Urinary bladder (tissue), 4 donors: Measurements from ENCODE around the gene PLPP1. TPM values are rescaled to one million over a fixed set of nuclear protein-coding genes. Genes with fewer than 3 reads are reported as not detected.

ENCODE experiments used
- DNase-seq: peaks from one replicate; pipeline ENCODE4 v3.0.0-alpha.2; 2015; ENCODE audit errors: extremely low spot score
- H3K27ac ChIP-seq: one replicate; pipeline ENCODE4 v1.5.1; 2013; ENCODE audit warnings: low read depth, mild to moderate bottlenecking, moderate library complexity
- H3K36me3 ChIP-seq: one replicate; pipeline ENCODE4 v1.6.1; 2013; ENCODE audit warnings: mild to moderate bottlenecking, moderate library complexity; ENCODE audit not compliant: insufficient read depth
- H3K4me1 ChIP-seq: one replicate; pipeline ENCODE4 v1.6.1; 2013; ENCODE audit warnings: mild to moderate bottlenecking, moderate library complexity; ENCODE audit not compliant: insufficient read depth
- H3K4me3 ChIP-seq: one replicate; pipeline ENCODE4 v1.5.1; 2013; ENCODE audit warnings: low read depth, low read length
- WGBS: extraction: QIAGEN DNeasy Blood & Tissue Kit; methylation state at CpG from one replicate; pipeline ENCODE4 v1.1.7; 2013; 5-methylcytosine and 5-hydroxymethylcytosine counted together
- polyA plus RNA-seq: library from polyadenylated mRNA; stranded (reverse); fragments of 200-250 nt; gene quantifications from one replicate; pipeline ENCODE4 v1.2.3, GENCODE V29; 2013
- total RNA-seq: library from RNA; depleted of rRNA; stranded (reverse); fragments of >200 nt; gene quantifications from one replicate; pipeline ENCODE4 v1.2.3, GENCODE V29; 2014
- donor health status: healthy with polysubstance abuse.
- donor health status: healthy.

PLPP1 gene
- total and polyA plus RNA-seq, 2 donors, result 146 to 275 TPM

DNA sequence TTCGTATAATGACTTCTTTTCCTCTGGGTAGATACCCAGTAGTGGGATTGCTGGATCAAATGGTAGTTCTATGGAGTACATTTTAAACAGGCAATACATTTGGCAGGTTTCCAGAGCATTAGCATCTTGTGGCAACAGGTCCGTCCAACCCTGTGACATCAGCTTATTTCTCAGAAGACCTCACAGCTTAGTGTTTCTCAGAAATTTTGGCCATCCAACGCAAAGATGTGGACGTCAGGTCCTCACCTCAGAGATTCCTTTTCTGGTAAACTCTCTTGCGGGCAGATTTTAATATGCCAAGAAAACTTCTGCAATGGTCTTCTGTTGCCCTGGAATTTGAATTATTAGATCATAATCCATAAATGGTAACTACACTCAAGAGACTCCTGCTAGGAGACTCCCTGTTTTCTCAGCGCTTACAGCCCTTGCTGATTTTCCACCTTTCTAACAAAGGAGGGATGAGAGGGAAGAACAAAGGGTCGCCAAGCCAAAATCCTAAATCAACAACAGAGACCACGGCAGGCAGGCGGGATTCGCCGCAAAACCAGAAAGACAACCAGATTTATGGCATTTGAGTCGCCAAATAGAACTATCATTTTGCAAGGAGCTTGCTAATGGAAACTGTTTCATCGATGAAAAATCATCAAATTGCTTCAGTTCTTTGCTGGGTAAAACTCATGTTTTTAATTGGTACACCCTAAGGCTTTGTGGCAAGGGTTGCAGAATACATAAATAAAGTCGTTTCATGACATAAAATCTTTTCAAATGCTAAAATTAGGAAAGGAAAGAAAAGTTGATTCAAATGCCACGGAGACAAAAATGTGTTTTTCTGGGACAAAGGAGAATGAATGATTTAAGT is 34.1 kb upstream of the PLPP1 start:
- H3K4me3 ChIP-seq, result no peak overlapping the region
- DNase-seq, result no peak
- no peak overlapping the region for H3K27ac ChIP-seq
- WGBS, result 56% methylated on average over 15 of the region's 15 CpGs
- H3K4me1 ChIP-seq, result peaks cover 3% of the 10 kb centered on the region
- no peaks in the 10 kb centered on the region for H3K36me3 ChIP-seq

DNA sequence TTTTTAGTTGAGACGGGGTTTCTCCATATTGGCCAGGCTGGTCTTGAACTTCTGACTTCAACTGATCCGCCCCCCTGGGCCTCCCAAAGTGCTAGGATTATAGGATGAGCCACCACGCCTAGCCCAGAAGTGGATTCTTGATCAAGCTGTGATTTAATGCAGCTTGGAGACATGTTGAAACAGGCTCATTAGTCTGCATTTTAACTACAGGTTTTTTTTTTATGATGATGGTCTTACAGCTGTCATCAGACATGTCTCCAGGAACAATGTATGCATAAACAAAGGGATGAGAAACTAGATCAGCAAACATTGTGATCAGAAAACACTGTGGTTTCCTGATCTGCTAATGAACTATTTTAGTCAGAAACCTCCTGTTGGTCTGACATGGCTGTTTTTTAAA is 30.0 kb upstream of the PLPP1 start:
- H3K27ac ChIP-seq, result no peak overlapping the region
- H3K4me1 ChIP-seq, result peaks cover 2% of the 10 kb centered on the region
- no peak for DNase-seq
- H3K36me3 ChIP-seq, result peaks cover 2% of the 10 kb centered on the region
- no peak overlapping the region for H3K4me3 ChIP-seq
- 84% methylated on average over 3 of the region's 3 CpGs for WGBS

DNA sequence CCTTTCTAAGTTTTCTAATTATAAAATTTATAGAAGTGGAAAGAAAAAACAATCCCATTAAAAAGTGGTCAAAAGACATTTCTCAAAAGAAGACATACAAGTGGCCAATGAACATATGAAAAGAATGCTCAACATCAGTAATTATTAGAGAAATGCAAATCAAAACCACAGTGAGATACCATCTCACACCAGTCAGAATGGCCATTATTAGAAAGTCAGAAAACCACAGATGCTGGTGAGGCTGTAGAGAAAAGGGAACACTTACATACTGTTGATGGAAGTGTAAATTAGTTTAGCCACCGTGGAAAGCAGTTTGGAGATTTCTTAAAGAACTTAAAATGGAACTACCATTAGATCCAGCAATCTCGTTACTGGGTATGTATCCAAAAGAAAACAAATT is 23.7 kb upstream of the PLPP1 start:
- Histone ChIP-seq H3K27ac (no peak overlapping the region), H3K4me1 (no peaks in the 10 kb centered on the region), H3K36me3 (peaks cover 2% of the 10 kb centered on the region), H3K4me3 (no peak overlapping the region)
- no peak for DNase-seq
- WGBS, result 94% methylated on average over 2 of the region's 2 CpGs

DNA sequence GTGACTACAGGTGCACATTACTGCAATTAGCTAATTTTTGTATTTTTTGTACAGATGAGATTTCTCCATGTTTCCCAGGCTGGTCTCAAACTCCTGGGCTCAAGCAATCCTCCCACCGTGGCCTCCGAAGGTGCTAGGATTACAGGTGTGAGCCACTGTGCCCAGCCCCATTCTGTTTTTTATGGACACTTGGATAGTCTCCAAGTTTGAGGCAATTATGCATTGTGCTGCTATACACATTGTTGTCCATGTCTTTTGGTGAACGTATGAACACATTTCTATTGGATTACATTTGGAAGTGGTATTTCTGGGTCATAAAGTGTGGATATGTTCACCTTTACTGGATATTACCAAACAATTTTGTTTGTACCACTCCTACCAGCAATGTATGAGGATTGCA is 22.4 kb upstream of the PLPP1 start:
- DNase-seq, result no peak
- Histone ChIP-seq H3K4me3 (no peak overlapping the region), H3K4me1 (no peaks in the 10 kb centered on the region), H3K36me3 (peaks cover 2% of the 10 kb centered on the region), H3K27ac (no peak overlapping the region)
- WGBS, result 90% methylated on average over 3 of the region's 3 CpGs

DNA sequence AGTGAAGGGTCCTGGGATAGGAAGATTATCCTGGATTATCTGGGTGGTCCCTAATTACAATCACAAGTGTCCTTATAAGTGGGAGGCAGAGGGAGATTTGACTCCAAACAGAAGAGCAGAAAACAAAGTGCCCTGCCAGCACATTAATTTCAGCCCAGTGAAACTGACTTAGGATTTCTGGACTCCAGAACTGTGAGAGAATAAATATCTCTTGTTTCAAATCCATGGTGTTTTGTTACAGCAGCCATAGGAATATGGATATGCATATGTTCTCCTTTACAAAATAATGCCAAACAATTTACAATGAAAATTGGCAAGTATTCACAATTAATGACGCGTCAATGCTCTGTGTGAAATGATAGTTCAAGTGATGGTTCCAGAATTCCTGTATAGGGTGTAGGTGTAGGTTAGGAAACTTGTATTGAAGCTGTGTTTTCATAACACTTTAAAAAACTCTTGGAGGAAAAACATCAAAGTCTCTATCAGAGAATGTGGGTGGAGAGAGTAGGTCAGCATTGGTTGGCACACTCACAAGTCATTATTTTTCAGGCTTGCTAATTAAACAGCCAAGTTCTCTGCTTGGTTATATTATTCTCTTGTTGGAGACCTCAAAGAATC is 19.9 kb upstream of the PLPP1 start:
- Histone ChIP-seq H3K4me1 (no peaks in the 10 kb centered on the region), H3K27ac (no peak overlapping the region), H3K4me3 (no peak overlapping the region), H3K36me3 (no peaks in the 10 kb centered on the region)
- WGBS, result 75% methylated on average over 2 of the region's 2 CpGs
- DNase-seq, result no peak

DNA sequence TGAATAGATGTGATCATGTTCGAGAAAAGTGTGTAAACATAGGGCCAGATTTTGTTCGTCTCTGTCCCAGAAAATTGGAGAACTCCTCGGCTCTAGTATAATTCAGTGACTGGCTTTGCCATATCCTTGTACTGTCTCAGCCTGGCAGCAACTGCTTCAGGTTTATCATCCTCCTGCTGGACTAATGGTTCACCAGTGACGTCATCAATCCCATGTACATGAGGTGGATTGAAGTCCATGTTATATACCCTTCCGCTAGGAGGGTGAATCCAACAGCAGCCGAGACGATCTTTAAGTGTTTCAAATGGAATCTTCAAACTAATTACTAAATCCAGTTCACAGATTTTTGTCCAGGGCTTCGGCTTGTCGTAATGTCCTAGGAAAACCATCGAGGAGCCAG is 17.1 kb upstream of the PLPP1 start:
- no peaks in the 10 kb centered on the region for H3K36me3 ChIP-seq
- H3K27ac ChIP-seq, result no peak overlapping the region
- H3K4me3 ChIP-seq, result no peak overlapping the region
- H3K4me1 ChIP-seq, result no peaks in the 10 kb centered on the region
- WGBS, result 92% methylated on average over 10 of the region's 10 CpGs
- DNase-seq, result no peak

DNA sequence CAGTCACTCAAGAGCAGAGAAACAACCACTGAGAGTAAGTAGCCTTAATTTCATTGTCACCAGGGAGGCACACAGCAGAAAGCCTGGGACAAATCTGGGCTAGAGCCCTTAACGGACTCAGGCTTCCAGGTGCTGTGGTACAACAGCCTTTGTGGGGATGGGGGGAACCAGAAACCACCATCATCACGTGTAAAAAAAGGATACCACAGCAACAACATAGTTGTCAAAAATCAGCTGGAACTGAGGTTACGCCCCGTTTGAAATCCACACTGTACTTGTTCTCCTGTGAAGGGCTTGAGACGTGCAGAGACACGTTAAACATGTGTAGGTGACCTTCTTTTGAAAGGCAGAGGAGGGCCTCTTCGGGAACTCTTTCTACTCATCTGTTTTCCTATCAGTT is 16.6 kb upstream of the PLPP1 start:
- Histone ChIP-seq H3K4me3 (no peak overlapping the region), H3K36me3 (no peaks in the 10 kb centered on the region), H3K27ac (no peak overlapping the region), H3K4me1 (no peaks in the 10 kb centered on the region)
- WGBS, result 86% methylated on average over 7 of the region's 7 CpGs
- DNase-seq, result no peak

DNA sequence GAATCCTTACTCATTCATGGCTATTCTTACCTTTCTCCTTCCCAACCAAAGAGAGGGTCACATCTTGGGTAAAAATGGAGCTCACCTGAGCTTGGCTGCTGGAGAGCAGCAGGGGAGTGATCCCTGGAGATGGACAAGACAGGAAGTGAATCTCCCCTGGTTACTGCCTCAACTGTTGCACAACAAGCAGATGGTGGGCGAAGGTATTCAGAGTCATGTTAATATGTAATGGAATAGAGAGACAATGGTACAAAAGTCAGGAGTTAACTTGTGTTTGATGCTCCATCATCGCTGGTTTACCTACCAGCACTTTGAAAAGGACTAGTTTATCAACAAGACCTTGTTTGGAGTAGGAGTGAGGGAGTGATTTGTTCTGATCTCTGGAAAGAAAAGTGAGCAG is 13.0 kb upstream of the PLPP1 start:
- Histone ChIP-seq H3K4me3 (no peak overlapping the region), H3K4me1 (no peaks in the 10 kb centered on the region), H3K27ac (no peak overlapping the region), H3K36me3 (no peaks in the 10 kb centered on the region)
- WGBS, result 97% methylated on average over 2 of the region's 2 CpGs
- no peak for DNase-seq

DNA sequence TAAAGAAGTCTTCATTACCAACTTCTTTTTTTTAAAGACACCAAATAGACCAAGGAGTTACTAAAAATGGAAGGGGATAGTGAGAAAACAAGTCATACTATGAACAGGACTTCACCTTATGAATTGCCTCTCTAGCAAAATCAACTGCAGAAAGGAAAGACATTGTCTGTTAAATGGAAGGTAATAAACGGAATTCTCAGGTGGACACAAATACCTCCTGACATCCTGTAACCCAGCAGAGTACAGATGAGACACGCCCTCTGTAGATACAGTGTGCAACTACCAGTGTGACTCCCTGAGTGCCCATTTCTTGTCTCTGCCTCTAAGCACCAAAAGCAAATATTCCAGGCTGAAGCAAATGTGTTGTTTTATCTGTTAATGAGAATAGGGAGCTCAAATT is 12.2 kb upstream of the PLPP1 start:
- Histone ChIP-seq H3K4me1 (no peaks in the 10 kb centered on the region), H3K36me3 (no peaks in the 10 kb centered on the region), H3K4me3 (no peak overlapping the region), H3K27ac (no peak overlapping the region)
- no peak for DNase-seq
- WGBS, result 87% methylated on average over 2 of the region's 2 CpGs

DNA sequence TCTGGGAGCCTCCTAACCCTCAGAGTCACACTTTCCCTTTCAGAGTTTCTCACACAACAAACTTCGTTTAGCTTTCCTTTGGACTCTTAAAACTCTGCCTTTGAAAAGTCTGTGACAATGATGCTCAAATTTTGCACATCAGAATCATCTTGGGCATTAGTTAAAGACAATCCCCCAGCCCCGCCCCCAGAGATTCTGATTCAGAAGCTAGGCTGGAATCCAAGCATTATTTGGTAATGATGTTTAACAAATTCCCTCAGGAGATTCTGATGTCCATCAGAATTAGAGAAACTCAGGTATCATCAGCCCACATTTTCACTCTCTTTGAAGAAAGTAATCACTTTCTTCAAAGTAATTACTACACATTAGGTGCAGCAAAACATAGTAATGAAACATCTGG is 9.6 kb upstream of the PLPP1 start:
- WGBS, result 83% methylated on average over 2 of the region's 2 CpGs
- H3K4me3 ChIP-seq, result no peak overlapping the region
- no peak for DNase-seq
- H3K4me1 ChIP-seq, result no peaks in the 10 kb centered on the region
- no peaks in the 10 kb centered on the region for H3K36me3 ChIP-seq
- H3K27ac ChIP-seq, result peak overlapping the region; percentile 2

DNA sequence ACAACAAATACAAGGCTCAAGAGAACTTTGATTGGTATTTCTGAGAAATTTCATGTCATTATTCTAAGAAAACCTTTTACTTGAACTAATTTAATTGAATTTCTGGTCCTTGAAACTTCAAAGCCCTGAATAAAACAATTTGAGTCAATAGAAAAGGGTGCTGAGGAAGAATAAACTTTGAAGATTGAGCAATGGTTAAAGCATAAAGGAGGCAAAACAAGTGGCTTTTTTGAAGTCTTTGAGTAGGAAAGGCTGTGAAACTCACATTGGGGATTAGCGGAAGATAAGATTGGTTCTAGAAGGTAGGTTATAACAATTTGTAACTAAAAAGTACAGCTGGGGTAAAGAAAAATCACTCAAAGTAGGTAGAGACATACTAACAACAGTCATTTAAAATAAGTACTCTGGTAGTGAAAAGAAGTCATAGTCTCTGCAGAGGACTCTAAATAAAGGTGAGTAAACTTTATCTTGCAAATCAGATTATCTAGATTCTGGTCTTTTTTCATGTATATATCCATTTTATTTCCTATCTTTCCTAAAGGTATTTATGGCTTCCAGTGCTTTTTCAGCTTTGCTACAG is 6.4 kb upstream of the PLPP1 start:
- Histone ChIP-seq H3K4me1 (no peaks in the 10 kb centered on the region), H3K4me3 (no peak overlapping the region), H3K36me3 (no peaks in the 10 kb centered on the region), H3K27ac (no peak overlapping the region)
- DNase-seq, result no peak
- 96% methylated on average over 1 of the region's 1 CpG for WGBS

DNA sequence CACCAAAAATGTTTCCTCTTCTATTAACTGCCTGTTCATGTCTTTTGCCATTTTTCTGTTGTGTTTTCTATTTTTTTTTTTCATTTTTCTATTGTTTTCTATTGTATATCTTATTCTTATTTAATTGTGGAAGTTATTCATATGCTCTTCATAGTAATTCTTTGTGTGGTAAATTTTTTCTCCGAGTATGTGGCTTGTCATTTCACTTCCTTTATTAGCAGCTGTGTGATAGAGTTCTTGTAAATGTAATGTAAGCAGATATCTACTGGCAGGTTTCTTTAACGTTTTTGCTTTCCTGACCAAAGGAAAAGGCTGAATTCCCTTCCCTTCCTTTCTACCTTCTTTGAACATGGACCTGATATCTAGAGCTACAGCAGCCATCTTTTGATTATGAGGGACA is 5.8 kb upstream of the PLPP1 start:
- Histone ChIP-seq H3K4me1 (no peaks in the 10 kb centered on the region), H3K4me3 (no peak overlapping the region), H3K27ac (no peak overlapping the region), H3K36me3 (no peaks in the 10 kb centered on the region)
- WGBS, result 26% methylated on average over 2 of the region's 2 CpGs
- DNase-seq, result no peak

DNA sequence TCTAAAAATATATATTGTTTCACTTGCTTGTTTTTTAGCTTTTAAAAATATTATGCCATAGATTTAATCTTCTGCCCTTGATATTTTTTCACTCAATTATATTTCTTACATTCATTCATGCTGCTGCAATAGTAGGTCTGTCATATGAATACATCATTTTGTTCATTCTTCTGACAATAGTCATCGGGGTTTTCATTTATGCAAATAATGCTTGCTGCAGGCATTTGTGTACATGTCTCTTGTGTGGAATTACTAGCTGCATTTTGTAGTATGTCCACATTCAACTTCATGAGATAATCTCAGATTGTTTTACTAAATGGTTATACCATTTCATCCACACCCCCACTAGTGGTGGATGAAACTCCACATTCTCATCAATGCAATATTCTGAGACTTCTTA is 5.3 kb upstream of the PLPP1 start:
- DNase-seq, result no peak
- no peak overlapping the region for H3K4me3 ChIP-seq
- 88% methylated on average over 1 of the region's 1 CpG for WGBS
- no peaks in the 10 kb centered on the region for H3K4me1 ChIP-seq
- no peak overlapping the region for H3K27ac ChIP-seq
- no peaks in the 10 kb centered on the region for H3K36me3 ChIP-seq

DNA sequence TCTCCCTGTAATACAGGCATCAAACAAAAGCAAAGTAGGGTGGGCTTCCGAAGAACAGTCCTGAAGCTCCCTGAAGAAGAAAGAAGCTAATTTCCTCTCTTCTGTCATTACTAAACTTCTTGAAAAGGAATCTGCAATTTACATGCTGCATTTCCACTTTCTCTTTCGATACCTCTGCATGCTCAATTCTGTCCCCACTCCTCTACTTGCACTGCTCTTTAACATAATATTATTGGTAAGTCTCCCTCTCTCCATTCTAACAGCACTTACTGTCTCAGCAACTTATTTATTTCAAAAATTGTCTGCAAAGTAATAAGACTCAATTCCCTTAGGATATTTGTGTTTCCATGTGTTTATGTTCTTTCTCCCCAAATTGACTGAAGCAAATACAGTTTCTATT is 3.9 kb upstream of the PLPP1 start:
- H3K4me3 ChIP-seq, result no peak overlapping the region
- H3K27ac ChIP-seq, result no peak overlapping the region
- WGBS, result 40% methylated on average over 2 of the region's 2 CpGs
- H3K4me1 ChIP-seq, result no peaks in the 10 kb centered on the region
- no peak for DNase-seq
- H3K36me3 ChIP-seq, result no peaks in the 10 kb centered on the region
